Bronchial epithelial cell (primary cell): Measurements from ENCODE around the gene CLDN5. TPM values are rescaled to one million over a fixed set of nuclear protein-coding genes. Genes with fewer than 3 reads are reported as not detected.

ENCODE experiments used
- DNase-seq: peaks from one replicate; pipeline ENCODE4 v3.0.0-alpha.2; 2010; ENCODE audit warnings: low read depth
- FAIRE-seq: peaks from 2 replicates; lab custom pipeline; 2011; peaks lifted over from hg19 to GRCh38; lab: Jason Lieb, UNC
- H3K27me3 ChIP-seq: 2 replicates; pipeline ENCODE4 v1.5.1; 2011; ENCODE audit warnings: low read length; ENCODE audit not compliant: control insufficient read depth, insufficient read depth
- H3K36me3 ChIP-seq: 2 replicates; pipeline ENCODE4 v1.5.1; 2011; ENCODE audit warnings: low read length; ENCODE audit not compliant: control insufficient read depth, insufficient read depth
- H3K4me3 ChIP-seq: 2 replicates; pipeline ENCODE4 v1.5.1; 2011; ENCODE audit warnings: mild to moderate bottlenecking, low read depth, low read length, control low read depth
- CTCF ChIP-seq: IDR thresholded peaks from 2 replicates; pipeline ENCODE4 v1.5.1; 2011; ENCODE audit warnings: mild to moderate bottlenecking, moderate library complexity, low read length, control low read depth, inconsistent platforms; ENCODE audit not compliant: insufficient read depth, severe bottlenecking
- total RNA-seq: library from RNA; depleted of rRNA; stranded (reverse); fragments of >200 nt; gene quantifications from 2 replicates; pipeline ENCODE4 v1.2.1, GENCODE V29; 2014

Gene CLDN5
- total RNA-seq, 1 donor from 2014 or later = 2.4 TPM

DNA sequence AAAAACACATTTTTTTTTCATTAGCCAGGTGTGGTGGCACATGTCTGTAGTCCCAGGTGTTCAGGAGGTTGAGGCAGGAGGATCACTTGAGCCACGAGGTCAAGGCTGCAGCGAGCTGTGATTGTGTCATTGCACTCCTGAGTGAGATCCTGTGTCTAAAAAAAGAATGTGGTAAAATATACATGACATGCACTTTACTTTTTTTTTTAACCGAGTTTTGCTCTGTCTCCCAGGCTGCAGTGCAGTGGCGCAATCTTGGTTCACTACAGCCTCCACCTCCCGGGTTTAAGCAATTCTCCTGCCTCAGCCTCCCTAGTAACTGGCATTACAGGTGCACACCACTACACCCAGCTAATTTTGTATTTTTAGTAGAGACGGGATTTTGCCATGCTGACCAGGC, 22.5 kb upstream of the CLDN5 start:
- DNase-seq (no peak), FAIRE-seq (no peak)
- Histone ChIP-seq H3K27me3 (no peaks in the 10 kb centered on the region), H3K4me3 (no peak overlapping the region), H3K36me3 (no peaks in the 10 kb centered on the region)
- no peak for TF ChIP-seq CTCF

- H3K27me3 ChIP-seq = no peaks in the 10 kb centered on the region
- no peak for TF ChIP-seq CTCF
- FAIRE-seq (no peak), DNase-seq (no peak)
- no peak overlapping the region for H3K4me3 ChIP-seq
- no peaks in the 10 kb centered on the region for H3K36me3 ChIP-seq
Measured at GRCh38 chr22:19545935-19546207, 21.7 kb upstream of the CLDN5 start.

- Histone ChIP-seq H3K27me3 (no peaks in the 10 kb centered on the region), H3K36me3 (no peaks in the 10 kb centered on the region), H3K4me3 (no peak overlapping the region)
- no peak for FAIRE-seq
- TF ChIP-seq CTCF = no peak
- no peak for DNase-seq
Measured at GRCh38 chr22:19543970-19544708, 19.9 kb upstream of the CLDN5 start.

DNA sequence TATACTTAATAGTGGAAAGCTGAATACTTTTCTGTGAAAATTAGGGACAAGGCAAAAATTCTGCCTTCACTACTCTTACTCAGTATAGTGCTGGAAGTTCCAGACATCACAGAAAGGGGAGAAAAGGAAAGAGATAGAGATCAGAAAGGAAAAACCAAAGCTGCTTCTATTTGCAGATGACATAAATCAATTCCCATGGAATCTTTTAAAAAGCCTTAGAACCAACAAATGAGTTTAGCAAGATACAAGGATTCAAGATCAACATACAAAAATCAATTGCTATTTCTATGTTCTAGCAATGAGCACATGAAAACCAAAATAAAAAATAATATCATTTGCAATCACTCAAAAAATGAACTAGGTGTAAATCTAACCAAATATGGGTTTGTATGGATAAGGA, 16.2 kb upstream of the CLDN5 start:
- no peaks in the 10 kb centered on the region for H3K27me3 ChIP-seq
- TF ChIP-seq CTCF = no peak
- no peaks in the 10 kb centered on the region for H3K36me3 ChIP-seq
- FAIRE-seq (no peak), DNase-seq (no peak)
- no peak overlapping the region for H3K4me3 ChIP-seq

DNA sequence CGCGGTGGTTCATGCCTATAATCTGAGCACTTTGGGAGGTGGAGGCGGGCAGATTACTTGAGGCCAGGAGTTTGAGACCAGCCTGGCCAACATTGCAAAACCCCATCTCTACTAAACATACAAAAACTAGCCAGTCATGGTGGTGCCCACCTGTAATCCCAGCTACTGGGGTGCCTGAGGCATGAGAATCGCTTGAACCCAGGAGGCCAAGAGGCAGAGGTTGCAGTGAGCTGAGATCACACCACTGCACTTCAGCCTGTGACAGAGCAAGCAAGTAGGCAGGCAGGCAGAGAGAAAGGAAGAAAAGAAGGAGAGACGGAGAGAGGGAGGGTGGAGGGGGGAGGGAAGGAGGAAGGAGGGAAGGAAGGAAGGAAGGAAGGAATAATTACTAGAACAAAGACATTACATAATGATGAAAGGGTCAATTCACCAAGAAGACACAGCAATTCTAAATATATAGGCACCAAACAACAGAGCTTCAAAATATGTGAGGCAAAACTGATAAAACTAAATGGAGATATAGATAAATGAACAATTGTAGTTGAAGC, 13.8 kb upstream of the CLDN5 start:
- no peak for TF ChIP-seq CTCF
- Histone ChIP-seq H3K36me3 (no peaks in the 10 kb centered on the region), H3K27me3 (no peaks in the 10 kb centered on the region), H3K4me3 (no peak overlapping the region)
- FAIRE-seq (no peak), DNase-seq (no peak)

- H3K36me3 ChIP-seq = no peaks in the 10 kb centered on the region
- no peak for TF ChIP-seq CTCF
- DNase-seq (no peak), FAIRE-seq (no peak)
- H3K4me3 ChIP-seq = no peak overlapping the region
- H3K27me3 ChIP-seq = no peaks in the 10 kb centered on the region
Measured at GRCh38 chr22:19536564-19536963, 12.4 kb upstream of the CLDN5 start.
